ENCODE data around the gene VCX3B.
"Not testable (repeated sequence)": the region's sequence is repeated elsewhere in the genome, so short reads cannot be mapped to it uniquely, and the experiment has no call there.

Gene VCX3B

GRCh38 chrX:8464530-8464929, at the start of gene VCX3B:
VCX3B (plus strand) TSS chrX:8464830; CDS start chrX:8465451, 621 bp downstream.
- DNase-seq (ENCODE audit: low read depth in 3 of 3) = not testable (repeated sequence)

GRCh38 chrX:8418301-8418700, 46.3 kb upstream of the VCX3B start:
- DNase-seq (ENCODE audit: low read depth in 3 of 3) = no peak

GRCh38 chrX:8424912-8425311, 39.7 kb upstream of the VCX3B start:
- DNase-seq (ENCODE audit: low read depth in 3 of 3) = no peak

GRCh38 chrX:8429692-8430249, 34.9 kb upstream of the VCX3B start:
- no peak for DNase-seq (ENCODE audit: low read depth in 3 of 3)

GRCh38 chrX:8430444-8430843, 34.2 kb upstream of the VCX3B start:
- no peak for DNase-seq (ENCODE audit: low read depth in 3 of 3)

- DNase-seq (ENCODE audit: low read depth in 3 of 3) = no peak
These were observed 32.2 kb upstream of the VCX3B start for GRCh38 chrX:8432396-8432795.

GRCh38 chrX:8433109-8434062, 31.2 kb upstream of the VCX3B start:
- no peak for DNase-seq (ENCODE audit: low read depth in 3 of 3)

- no peak for DNase-seq (ENCODE audit: low read depth in 3 of 3)
These were observed 17.3 kb upstream of the VCX3B start for GRCh38 chrX:8447368-8447767.

GRCh38 chrX:8452343-8452742, 12.3 kb upstream of the VCX3B start:
- DNase-seq (ENCODE audit: low read depth in 3 of 3) = not testable (repeated sequence)

GRCh38 chrX:8453611-8454010, 11.0 kb upstream of the VCX3B start:
- no peak for DNase-seq (ENCODE audit: low read depth in 3 of 3)

- no peak for DNase-seq (ENCODE audit: low read depth in 3 of 3)
These were observed 9.1 kb upstream of the VCX3B start for GRCh38 chrX:8455557-8455956.

- no peak for DNase-seq (ENCODE audit: low read depth in 3 of 3)
These were observed 2.1 kb upstream of the VCX3B start for GRCh38 chrX:8462488-8462887.

- no peak for DNase-seq (ENCODE audit: low read depth in 3 of 3)
These were observed 19.8 kb downstream of the VCX3B start for GRCh38 chrX:8484360-8484949.

GRCh38 chrX:8495036-8495435, 30.4 kb downstream of the VCX3B start:
- DNase-seq (ENCODE audit: low read depth in 3 of 3) = not testable (repeated sequence)

- no peak for DNase-seq (ENCODE audit: low read depth in 3 of 3)
These were observed 35.6 kb downstream of the VCX3B start for GRCh38 chrX:8500203-8500602.

- not testable (repeated sequence) for DNase-seq (ENCODE audit: low read depth in 3 of 3)
These were observed 37.5 kb downstream of the VCX3B start for GRCh38 chrX:8502101-8502500.

GRCh38 chrX:8504451-8504850, 39.8 kb downstream of the VCX3B start:
- DNase-seq (ENCODE audit: low read depth in 3 of 3) = no peak

Data from stimulated activated CD4-positive, alpha-beta T cell treated with anti-CD3 and anti-CD28 coated beads, TNF-alpha, amount 100 ng/mL, for 24 hours (primary cell).